NCI-H345 treated with DMSO at 0.1 percent for 48 hours (cell line): ENCODE results near the gene PRLR.

Experiments
- DNase-seq: peaks from one replicate; lab custom pipeline; 2025; ENCODE audit not compliant: unreplicated experiment; lab: John Stamatoyannopoulos, UW

Gene PRLR

GRCh38 chr5:35236770-35237169, 6.5 kb upstream of the PRLR start:
- DNase-seq: no peak

GRCh38 chr5:35233601-35234000, 3.3 kb upstream of the PRLR start:
- no peak for DNase-seq

- DNase-seq: no peak
Observed at GRCh38 chr5:35233121-35233520, 2.8 kb upstream of the PRLR start.

- no peak for DNase-seq
Observed at GRCh38 chr5:35232124-35232523, 1.8 kb upstream of the PRLR start.

- DNase-seq: no peak
Observed at GRCh38 chr5:35229076-35230037, 930 bp downstream of the PRLR start.

DNA sequence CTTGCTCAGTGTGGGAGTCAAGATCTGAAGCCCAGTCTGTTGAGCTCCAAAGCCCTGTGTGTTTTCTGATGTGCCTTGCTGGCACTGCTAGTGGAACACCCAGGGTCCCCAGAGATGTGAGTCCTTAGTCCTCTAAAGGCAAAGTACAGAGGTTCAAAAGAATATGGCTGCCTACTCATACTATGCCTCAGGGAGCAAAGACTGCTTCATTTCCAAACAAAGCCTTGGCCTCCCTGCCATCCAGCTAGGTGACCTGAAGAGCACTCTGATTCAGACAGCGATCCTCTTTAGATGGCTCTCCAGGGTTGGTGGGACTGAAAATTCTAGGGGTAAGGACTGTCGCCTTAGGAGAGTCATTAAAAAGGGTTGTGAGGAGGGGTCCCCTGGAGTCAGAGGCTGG, 2.0 kb downstream of the PRLR start:
- no peak for DNase-seq

DNA sequence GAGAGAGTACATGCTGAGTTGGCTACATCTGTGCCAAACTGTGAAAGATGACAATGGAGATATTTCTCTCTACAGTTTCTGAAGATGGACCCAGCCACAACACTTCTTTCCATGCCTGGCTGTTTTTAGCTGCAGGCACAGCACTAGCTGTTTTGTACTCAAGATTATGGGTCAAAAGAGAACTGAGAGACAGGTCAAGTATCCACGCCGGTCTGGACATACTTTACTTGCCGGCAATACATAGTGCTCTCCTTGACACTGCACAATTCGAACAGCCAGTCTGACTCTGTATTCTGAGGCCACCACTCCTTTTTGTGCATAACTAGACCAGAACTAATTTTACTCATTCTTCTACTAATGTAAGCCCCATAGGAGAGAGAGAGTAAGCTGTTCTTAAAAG, 2.6 kb downstream of the PRLR start:
- DNase-seq: no peak

DNA sequence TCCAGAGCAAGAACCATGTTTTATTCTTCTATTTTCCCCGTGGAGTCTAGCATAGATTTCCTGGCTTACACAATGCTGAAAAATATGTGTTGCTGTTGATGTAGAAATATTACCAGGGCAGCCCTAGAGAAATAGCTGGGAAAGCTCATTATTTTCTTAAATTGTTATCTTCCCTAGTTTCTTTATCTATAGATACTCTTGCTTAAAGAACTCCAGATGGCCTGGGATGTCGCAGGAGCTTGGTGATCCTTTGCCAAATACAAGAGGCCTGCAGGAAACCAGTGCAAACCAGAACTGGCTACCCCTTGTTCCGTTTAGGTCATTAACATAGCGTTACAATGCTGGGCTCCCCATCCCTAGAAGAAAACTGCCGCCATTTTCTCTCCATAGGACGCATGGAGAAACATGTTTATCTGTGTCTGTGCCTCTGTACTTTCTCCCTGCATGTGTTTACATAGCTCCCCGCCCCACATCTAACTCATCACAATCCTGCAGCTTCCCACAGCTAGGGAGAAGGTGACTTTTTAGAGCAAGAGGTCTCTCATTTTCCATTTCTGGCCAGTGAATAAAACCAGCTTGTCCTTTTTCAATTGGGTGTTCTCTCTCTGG, 6.4 kb downstream of the PRLR start:
- no peak for DNase-seq

DNA sequence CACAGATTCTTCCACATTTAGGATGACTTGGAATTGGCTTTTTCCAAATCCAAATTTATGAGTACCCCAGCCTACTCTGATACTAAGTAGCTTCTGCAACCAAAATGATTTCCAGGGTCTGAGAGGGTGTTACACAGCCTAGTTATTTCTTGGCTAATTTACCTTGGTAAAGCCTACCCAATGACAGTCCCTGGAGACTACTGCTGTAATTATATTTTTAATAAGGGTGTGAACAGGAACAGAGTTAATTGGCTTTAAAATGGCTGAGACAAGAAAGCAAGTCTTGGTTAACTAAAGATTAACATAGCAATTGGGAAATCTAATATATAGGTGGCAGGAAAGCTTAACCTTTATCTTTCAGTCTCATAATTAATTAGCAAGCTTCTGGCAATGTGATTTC, 9.3 kb downstream of the PRLR start:
- no peak for DNase-seq

GRCh38 chr5:35218981-35219380, 11.3 kb downstream of the PRLR start:
- DNase-seq: no peak

- DNase-seq: no peak
Observed at GRCh38 chr5:35214051-35214450, 16.2 kb downstream of the PRLR start.

- DNase-seq: no peak
Observed at GRCh38 chr5:35213608-35214007, 16.7 kb downstream of the PRLR start.

GRCh38 chr5:35212122-35212982, 17.9 kb downstream of the PRLR start:
- no peak for DNase-seq

- no peak for DNase-seq
Observed at GRCh38 chr5:35209862-35210261, 20.4 kb downstream of the PRLR start.

GRCh38 chr5:35205606-35206005, 24.7 kb downstream of the PRLR start:
- no peak for DNase-seq

DNA sequence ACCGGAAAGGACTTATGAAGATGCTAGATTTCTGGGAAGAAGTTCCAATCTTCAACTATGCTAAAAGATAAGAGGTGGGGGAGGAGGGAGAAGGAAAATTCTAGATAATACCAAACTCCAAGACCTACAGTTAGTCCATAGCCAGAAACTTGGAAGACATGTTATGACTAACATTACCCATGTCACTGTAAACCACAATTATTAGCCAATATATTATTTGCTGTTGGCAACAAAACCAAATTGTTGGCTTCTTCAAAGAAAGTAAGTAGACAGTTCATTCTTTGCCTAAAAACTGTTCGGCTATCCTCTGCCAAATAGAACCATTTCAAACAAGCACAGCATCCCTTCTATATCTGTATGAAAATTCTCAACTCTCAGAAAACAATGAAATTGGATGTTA, 25.1 kb downstream of the PRLR start:
- DNase-seq: no peak

DNA sequence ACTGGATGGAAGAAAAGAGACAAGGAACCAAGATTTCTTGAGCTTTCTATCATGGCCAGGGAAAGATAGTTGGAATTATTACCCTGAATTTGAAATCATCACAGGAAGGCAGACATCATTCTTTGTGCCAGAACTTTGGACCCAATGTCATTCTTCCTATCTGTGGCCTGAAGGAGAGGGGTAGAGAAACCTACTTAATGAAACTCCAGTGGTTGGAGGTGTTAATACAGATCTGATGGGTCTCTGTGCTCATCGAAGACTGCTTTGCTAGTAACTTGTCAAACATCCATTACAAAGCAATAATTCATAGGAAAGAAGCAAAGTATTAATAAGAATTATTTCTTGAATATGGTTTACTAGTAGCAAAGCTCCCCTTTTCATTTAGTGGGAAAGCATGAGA, 26.9 kb downstream of the PRLR start:
- DNase-seq: no peak

GRCh38 chr5:35202319-35203111, 27.8 kb downstream of the PRLR start:
- no peak for DNase-seq

- no peak for DNase-seq
Observed at GRCh38 chr5:35201291-35201690, 29.0 kb downstream of the PRLR start.

DNA sequence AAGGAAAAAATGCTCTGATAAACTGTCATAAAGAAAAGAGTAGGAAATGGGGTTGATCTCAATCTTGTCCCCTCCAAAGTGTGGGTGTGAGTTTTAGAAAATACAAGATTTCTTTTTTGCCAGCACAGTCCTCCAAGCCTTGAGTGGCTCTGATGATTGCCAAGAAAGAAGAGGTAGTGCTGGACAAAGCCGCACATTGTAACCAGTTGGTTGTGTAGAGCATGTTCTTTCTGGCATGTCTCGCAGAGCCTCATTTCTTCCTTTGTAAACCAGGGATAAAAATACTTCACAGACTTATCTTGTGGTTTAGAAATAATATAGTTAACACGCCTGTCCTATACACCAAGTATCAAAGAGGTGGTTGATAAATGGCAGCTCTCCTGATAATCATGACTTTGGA, 30.4 kb downstream of the PRLR start:
- DNase-seq: no peak

DNA sequence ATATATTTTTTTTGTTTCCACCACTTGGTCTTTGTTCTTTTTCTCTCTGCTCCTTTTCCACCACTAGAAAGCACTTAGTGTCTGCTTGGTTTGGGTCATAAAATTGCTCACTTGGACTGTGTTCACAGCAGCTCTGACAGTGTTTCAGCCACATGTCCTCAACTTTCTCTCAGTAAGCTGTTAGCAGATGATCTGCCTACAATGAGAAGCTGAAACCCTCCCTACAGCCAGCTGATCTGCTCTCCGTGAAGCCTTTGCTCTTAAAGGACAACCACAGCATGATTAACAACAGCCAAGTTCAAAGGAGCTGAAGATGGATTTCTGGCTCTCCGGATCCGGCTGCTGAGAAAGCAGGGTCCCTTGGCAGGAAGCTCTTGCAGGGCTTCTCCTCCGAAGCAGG, 31.6 kb downstream of the PRLR start:
- DNase-seq: no peak
